Measurements from ENCODE around the gene HPGD.

HPGD gene

GRCh38 chr4:174528226-174528625 lies 5.9 kb upstream of the HPGD start:
- Histone ChIP-seq H3K27me3 (replicated peaks; ENCODE audit: insufficient read depth, low read length) (no peaks in the 10 kb centered on the region), H2AFZ (ENCODE audit: low read length) (no peak overlapping the region), H3K4me1 (ENCODE audit: low read length) (no peaks in the 10 kb centered on the region), H3K9me3 (replicated peaks; ENCODE audit: insufficient read depth, low read length) (no peaks in the 10 kb centered on the region), H3K9ac (ENCODE audit: low read length) (no peak overlapping the region), H3K4me2 (ENCODE audit: low read depth, low read length) (no peak overlapping the region), H3F3A (ENCODE audit: insufficient read depth, low read length) (no peaks in the 10 kb centered on the region), H4K20me1 (ENCODE audit: insufficient read depth, low read length) (no peaks in the 10 kb centered on the region), H3K79me2 (ENCODE audit: low read length) (no peaks in the 10 kb centered on the region), H3K9me2 (replicated peaks; ENCODE audit: insufficient read depth, low read length) (no peaks in the 10 kb centered on the region), H3K4me3 (ENCODE audit: low read length) (no peak overlapping the region), H3K36me3 (replicated peaks; ENCODE audit: insufficient read depth, low read length) (no peaks in the 10 kb centered on the region), H3K27ac (ENCODE audit: low read length) (no peak overlapping the region)
- DNase-seq, result no peak
- no peak for TF ChIP-seq EZH2 (optimal IDR thresholded peaks at IDR 0.05; ENCODE audit: low read depth, low read length)

GRCh38 chr4:174526731-174527130 lies 4.4 kb upstream of the HPGD start:
- Histone ChIP-seq H3K27ac (ENCODE audit: low read length) (no peak overlapping the region), H3K9me3 (replicated peaks; ENCODE audit: insufficient read depth, low read length) (no peaks in the 10 kb centered on the region), H3K79me2 (ENCODE audit: low read length) (no peaks in the 10 kb centered on the region), H3K9me2 (replicated peaks; ENCODE audit: insufficient read depth, low read length) (no peaks in the 10 kb centered on the region), H2AFZ (ENCODE audit: low read length) (no peak overlapping the region), H3K36me3 (replicated peaks; ENCODE audit: insufficient read depth, low read length) (no peaks in the 10 kb centered on the region), H3K9ac (ENCODE audit: low read length) (no peak overlapping the region), H3K4me2 (ENCODE audit: low read depth, low read length) (no peak overlapping the region), H3F3A (ENCODE audit: insufficient read depth, low read length) (peaks cover 4% of the 10 kb centered on the region), H4K20me1 (ENCODE audit: insufficient read depth, low read length) (no peaks in the 10 kb centered on the region), H3K27me3 (replicated peaks; ENCODE audit: insufficient read depth, low read length) (no peaks in the 10 kb centered on the region), H3K4me1 (ENCODE audit: low read length) (no peaks in the 10 kb centered on the region), H3K4me3 (ENCODE audit: low read length) (no peak overlapping the region)
- no peak for TF ChIP-seq EZH2phosphoT487 (IDR thresholded peaks at IDR 0.05; ENCODE audit: low read length)
- no peak for TF ChIP-seq EZH2 (optimal IDR thresholded peaks at IDR 0.05; ENCODE audit: low read depth, low read length)
- no peak for TF ChIP-seq CTCF (IDR thresholded peaks at IDR 0.05; ENCODE audit: low read length)
- DNase-seq, result no peak

- no peaks in the 10 kb centered on the region for H3K27me3 ChIP-seq (replicated peaks; ENCODE audit: insufficient read depth, low read length)
Observed at GRCh38 chr4:174524242-174524641, 2.0 kb upstream of the HPGD start.

More at GRCh38 chr4:174524242-174524641, 2.0 kb upstream of the HPGD start:
- no peak overlapping the region for H3K4me2 ChIP-seq (ENCODE audit: low read depth, low read length)
- no peaks in the 10 kb centered on the region for H3K36me3 ChIP-seq (replicated peaks; ENCODE audit: insufficient read depth, low read length)
- no peak for DNase-seq
- H3F3A ChIP-seq (ENCODE audit: insufficient read depth, low read length), result peaks cover 5% of the 10 kb centered on the region
- H3K9ac ChIP-seq (ENCODE audit: low read length), result no peak overlapping the region
- H3K9me2 ChIP-seq (replicated peaks; ENCODE audit: insufficient read depth, low read length), result no peaks in the 10 kb centered on the region
- H3K4me3 ChIP-seq (ENCODE audit: low read length), result no peak overlapping the region
- H3K4me1 ChIP-seq (ENCODE audit: low read length), result no peaks in the 10 kb centered on the region
- H2AFZ ChIP-seq (ENCODE audit: low read length), result no peak overlapping the region
- H4K20me1 ChIP-seq (ENCODE audit: insufficient read depth, low read length), result no peaks in the 10 kb centered on the region
- H3K27ac ChIP-seq (ENCODE audit: low read length), result no peak overlapping the region
- H3K9me3 ChIP-seq (replicated peaks; ENCODE audit: insufficient read depth, low read length), result no peaks in the 10 kb centered on the region
- TF ChIP-seq EZH2 (optimal IDR thresholded peaks at IDR 0.05; ENCODE audit: low read depth, low read length) (no peak), EZH2phosphoT487 (IDR thresholded peaks at IDR 0.05; ENCODE audit: low read length) (no peak), CTCF (IDR thresholded peaks at IDR 0.05; ENCODE audit: low read length) (no peak)
- H3K79me2 ChIP-seq (ENCODE audit: low read length), result no peaks in the 10 kb centered on the region
